GM18502 (cell line): ENCODE data around the gene SCAMP4.
"Not testable (repeated sequence)": the region's sequence is repeated elsewhere in the genome, so short reads cannot be mapped to it uniquely, and the experiment has no call there.

Source experiments
- ATAC-seq: cut with Tn5 transposase; IDR thresholded peaks from one replicate; pipeline ENCODE4 v1.9.1; 2021; ENCODE audit warnings: mild to moderate bottlenecking; ENCODE audit not compliant: unreplicated experiment, poor library complexity

SCAMP4 gene

GRCh38 chr19:1882089-1882785 is 23.0 kb upstream of the SCAMP4 start:
- ATAC-seq = no peak

- ATAC-seq = no peak
Observed at GRCh38 chr19:1882786-1883692, 22.2 kb upstream of the SCAMP4 start.

GRCh38 chr19:1883784-1884183 is 21.4 kb upstream of the SCAMP4 start:
- ATAC-seq = no peak

- no peak for ATAC-seq
Observed at GRCh38 chr19:1884291-1884718, 20.9 kb upstream of the SCAMP4 start.

GRCh38 chr19:1884719-1885334 is 20.4 kb upstream of the SCAMP4 start:
- peak; percentile 17 for ATAC-seq

- ATAC-seq = peak; percentile 77
Observed at GRCh38 chr19:1885398-1886119, 19.6 kb upstream of the SCAMP4 start, which contains the start of gene ABHD17A. Gene ABHD17A, minus strand, starts transcription at chr19:1885496. Its CDS starts 3,930 bp downstream, at chr19:1881566.

GRCh38 chr19:1886360-1886759 is 18.8 kb upstream of the SCAMP4 start:
- ATAC-seq = not testable (repeated sequence)

GRCh38 chr19:1888385-1888784 is 16.8 kb upstream of the SCAMP4 start:
- ATAC-seq = no peak

GRCh38 chr19:1889907-1890306 is 15.3 kb upstream of the SCAMP4 start:
- ATAC-seq = no peak

GRCh38 chr19:1893791-1894190 is 11.4 kb upstream of the SCAMP4 start:
- no peak for ATAC-seq

- ATAC-seq = no peak
Observed at GRCh38 chr19:1896508-1896907, 8.7 kb upstream of the SCAMP4 start.

- ATAC-seq = no peak
Observed at GRCh38 chr19:1901940-1902404, 3.2 kb upstream of the SCAMP4 start.

GRCh38 chr19:1902923-1903322 is 2.3 kb upstream of the SCAMP4 start:
- ATAC-seq = no peak

- ATAC-seq = no peak
Observed at GRCh38 chr19:1904860-1905109, 414 bp upstream of the SCAMP4 start.

GRCh38 chr19:1905863-1906375 is 720 bp downstream of the SCAMP4 start:
- no peak for ATAC-seq

GRCh38 chr19:1906985-1907562 is 1.9 kb downstream of the SCAMP4 start:
- ATAC-seq = no peak

- ATAC-seq = no peak
Observed at GRCh38 chr19:1907563-1908363, 2.6 kb downstream of the SCAMP4 start.

- no peak for ATAC-seq
Observed at GRCh38 chr19:1908364-1908678, 3.1 kb downstream of the SCAMP4 start.

- no peak for ATAC-seq
Observed at GRCh38 chr19:1909761-1910080, 4.5 kb downstream of the SCAMP4 start.
